ENCODE data around the gene NETO1. TPM values are rescaled to one million over a fixed set of nuclear protein-coding genes. Genes with fewer than 3 reads are reported as not detected.

NETO1 gene
- polyA plus RNA-seq, 1 of the 3 experiments (the other 2 are of a cell fraction) = not detected

GRCh38 chr18:72866442-72866900 lies 1.3 kb downstream of the NETO1 start:
- Histone ChIP-seq H2AFZ (ENCODE audit: low read depth) (no peak overlapping the region), H3F3A (replicated peaks; ENCODE audit: insufficient read depth) (no peaks in the 10 kb centered on the region), H3K4me2 (no peak overlapping the region), H3K36me3 (replicated peaks in 1 of 2; ENCODE audit: control insufficient read depth in 1 of 2, insufficient read depth in 2 of 2, low read length in 1 of 2) (no peaks in the 10 kb centered on the region), H3K4me1 (ENCODE audit: control insufficient read depth in 1 of 2, insufficient read depth in 2 of 2, low read depth in 1 of 2, low read length in 1 of 2) (no peaks in the 10 kb centered on the region), H3K9me2 (no peaks in the 10 kb centered on the region), H3K79me2 (ENCODE audit: insufficient read depth) (no peaks in the 10 kb centered on the region), H3K9me3 (no peaks in the 10 kb centered on the region), H3K27me3 (ENCODE audit: insufficient read depth) (peaks cover 37% of the 10 kb centered on the region), H3K4me3 (ENCODE audit: low read depth in 2 of 2, low read length in 1 of 2) (no peak overlapping the region), H3K9ac (no peak overlapping the region), H4K20me1 (ENCODE audit: insufficient read depth) (no peaks in the 10 kb centered on the region), H3K27ac (ENCODE audit: low read depth in 2 of 2, low read length in 1 of 2) (no peak overlapping the region)
- POLR2A ChIA-PET = no interaction called here
- WGBS (ENCODE audit: low lambda C conversion rate) = 9% methylated on average over 18 of the region's 18 CpGs
- CTCF ChIA-PET = no interaction called here
- no peak for DNase-seq
- TF ChIP-seq YY1 (IDR thresholded peaks at IDR 0.05; ENCODE audit: low read depth) (no peak), FOXM1 (IDR thresholded peaks at IDR 0.05; ENCODE audit: low read depth) (no peak), RXRA (IDR thresholded peaks at IDR 0.05; ENCODE audit: borderline replicate concordance, low read depth) (no peak), TEAD4 (IDR thresholded peaks at IDR 0.05; ENCODE audit: borderline replicate concordance, insufficient read depth) (no peak), EZH2phosphoT487 (IDR thresholded peaks at IDR 0.05; ENCODE audit: borderline replicate concordance, low read depth) (no peak), PBX3 (IDR thresholded peaks at IDR 0.05) (no peak), MAX (IDR thresholded peaks at IDR 0.05; ENCODE audit: low read depth) (no peak), SIN3A (IDR thresholded peaks at IDR 0.05; ENCODE audit: borderline replicate concordance, low read depth, low read length) (no peak), MXI1 (IDR thresholded peaks at IDR 0.05; ENCODE audit: low read depth, low read length) (no peak), MEF2A (IDR thresholded peaks at IDR 0.05; ENCODE audit: borderline replicate concordance, low read depth) (no peak), EP300 (IDR thresholded peaks at IDR 0.05; ENCODE audit: borderline replicate concordance in 1 of 2, low read depth in 1 of 2, low read length in 1 of 2) (no peak), GABPA (IDR thresholded peaks at IDR 0.05; ENCODE audit: low read depth) (no peak), NRF1 (IDR thresholded peaks at IDR 0.05; ENCODE audit: low read depth, low read length) (no peak), RCOR1 (IDR thresholded peaks at IDR 0.05; ENCODE audit: low read length) (no peak), JUND (IDR thresholded peaks at IDR 0.05) (no peak), POLR2AphosphoS5 (IDR thresholded peaks at IDR 0.05; ENCODE audit: low read depth, low read length) (no peak), ELF1 (IDR thresholded peaks at IDR 0.05) (no peak)
- TF ChIP-seq, protein P1, sequence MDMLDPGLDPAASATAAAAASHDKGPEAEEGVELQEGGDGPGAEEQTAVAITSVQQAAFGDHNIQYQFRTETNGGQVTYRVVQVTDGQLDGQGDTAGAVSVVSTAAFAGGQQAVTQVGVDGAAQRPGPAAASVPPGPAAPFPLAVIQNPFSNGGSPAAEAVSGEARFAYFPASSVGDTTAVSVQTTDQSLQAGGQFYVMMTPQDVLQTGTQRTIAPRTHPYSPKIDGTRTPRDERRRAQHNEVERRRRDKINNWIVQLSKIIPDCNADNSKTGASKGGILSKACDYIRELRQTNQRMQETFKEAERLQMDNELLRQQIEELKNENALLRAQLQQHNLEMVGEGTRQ (IDR thresholded peaks at IDR 0.05; ENCODE audit: borderline replicate concordance, low read depth, low read length) = no peak

DNA sequence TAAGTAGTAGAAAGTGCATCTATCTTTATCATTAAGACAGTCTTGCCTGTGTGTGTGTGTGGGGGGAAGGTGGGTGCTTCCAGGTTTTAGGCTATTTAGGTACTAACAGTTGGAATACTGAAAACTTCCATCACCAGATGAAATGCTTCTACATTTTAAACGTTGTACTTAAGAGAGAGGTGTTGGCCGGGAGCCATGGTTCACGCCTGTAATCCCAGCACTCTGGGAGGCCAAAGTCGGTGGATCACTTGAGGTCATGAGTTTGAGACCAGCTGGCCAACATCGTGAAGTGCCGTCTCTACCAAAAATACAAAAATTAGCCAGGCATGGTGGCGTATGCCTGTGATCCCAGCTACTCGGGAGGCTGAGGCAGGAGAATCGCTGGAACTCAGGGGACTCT lies 4.0 kb downstream of the NETO1 start:
- ChIA-PET POLR2A (no interaction called here), CTCF (no interaction called here)
- Histone ChIP-seq H3F3A (replicated peaks; ENCODE audit: insufficient read depth) (no peaks in the 10 kb centered on the region), H3K4me2 (no peak overlapping the region), H3K27ac (ENCODE audit: low read depth in 2 of 2, low read length in 1 of 2) (no peak overlapping the region), H3K4me3 (ENCODE audit: low read depth in 2 of 2, low read length in 1 of 2) (no peak overlapping the region), H3K9me2 (no peaks in the 10 kb centered on the region), H2AFZ (ENCODE audit: low read depth) (no peak overlapping the region), H3K27me3 (ENCODE audit: insufficient read depth) (peaks cover 20% of the 10 kb centered on the region), H3K4me1 (ENCODE audit: control insufficient read depth in 1 of 2, insufficient read depth in 2 of 2, low read depth in 1 of 2, low read length in 1 of 2) (no peaks in the 10 kb centered on the region), H3K9me3 (no peaks in the 10 kb centered on the region), H3K79me2 (ENCODE audit: insufficient read depth) (no peaks in the 10 kb centered on the region), H3K36me3 (replicated peaks in 1 of 2; ENCODE audit: control insufficient read depth in 1 of 2, insufficient read depth in 2 of 2, low read length in 1 of 2) (no peaks in the 10 kb centered on the region), H3K9ac (no peak overlapping the region), H4K20me1 (ENCODE audit: insufficient read depth) (no peaks in the 10 kb centered on the region)
- DNase-seq = no peak
- WGBS (ENCODE audit: low lambda C conversion rate) = 9% methylated on average over 9 of the region's 9 CpGs
- TF ChIP-seq TCF12 (IDR thresholded peaks at IDR 0.05) (no peak), YY1 (IDR thresholded peaks at IDR 0.05; ENCODE audit: low read depth) (no peak), USF1 (IDR thresholded peaks at IDR 0.05; ENCODE audit: borderline replicate concordance, low read depth) (no peak), EZH2phosphoT487 (IDR thresholded peaks at IDR 0.05; ENCODE audit: borderline replicate concordance, low read depth) (no peak), FOXM1 (IDR thresholded peaks at IDR 0.05; ENCODE audit: low read depth) (no peak), MEF2A (IDR thresholded peaks at IDR 0.05; ENCODE audit: borderline replicate concordance, low read depth) (no peak)
- TF ChIP-seq, protein P2, sequence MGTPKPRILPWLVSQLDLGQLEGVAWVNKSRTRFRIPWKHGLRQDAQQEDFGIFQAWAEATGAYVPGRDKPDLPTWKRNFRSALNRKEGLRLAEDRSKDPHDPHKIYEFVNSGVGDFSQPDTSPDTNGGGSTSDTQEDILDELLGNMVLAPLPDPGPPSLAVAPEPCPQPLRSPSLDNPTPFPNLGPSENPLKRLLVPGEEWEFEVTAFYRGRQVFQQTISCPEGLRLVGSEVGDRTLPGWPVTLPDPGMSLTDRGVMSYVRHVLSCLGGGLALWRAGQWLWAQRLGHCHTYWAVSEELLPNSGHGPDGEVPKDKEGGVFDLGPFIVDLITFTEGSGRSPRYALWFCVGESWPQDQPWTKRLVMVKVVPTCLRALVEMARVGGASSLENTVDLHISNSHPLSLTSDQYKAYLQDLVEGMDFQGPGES (IDR thresholded peaks at IDR 0.05; ENCODE audit: low read depth, low read length) = no peak
- TF ChIP-seq, protein P3, sequence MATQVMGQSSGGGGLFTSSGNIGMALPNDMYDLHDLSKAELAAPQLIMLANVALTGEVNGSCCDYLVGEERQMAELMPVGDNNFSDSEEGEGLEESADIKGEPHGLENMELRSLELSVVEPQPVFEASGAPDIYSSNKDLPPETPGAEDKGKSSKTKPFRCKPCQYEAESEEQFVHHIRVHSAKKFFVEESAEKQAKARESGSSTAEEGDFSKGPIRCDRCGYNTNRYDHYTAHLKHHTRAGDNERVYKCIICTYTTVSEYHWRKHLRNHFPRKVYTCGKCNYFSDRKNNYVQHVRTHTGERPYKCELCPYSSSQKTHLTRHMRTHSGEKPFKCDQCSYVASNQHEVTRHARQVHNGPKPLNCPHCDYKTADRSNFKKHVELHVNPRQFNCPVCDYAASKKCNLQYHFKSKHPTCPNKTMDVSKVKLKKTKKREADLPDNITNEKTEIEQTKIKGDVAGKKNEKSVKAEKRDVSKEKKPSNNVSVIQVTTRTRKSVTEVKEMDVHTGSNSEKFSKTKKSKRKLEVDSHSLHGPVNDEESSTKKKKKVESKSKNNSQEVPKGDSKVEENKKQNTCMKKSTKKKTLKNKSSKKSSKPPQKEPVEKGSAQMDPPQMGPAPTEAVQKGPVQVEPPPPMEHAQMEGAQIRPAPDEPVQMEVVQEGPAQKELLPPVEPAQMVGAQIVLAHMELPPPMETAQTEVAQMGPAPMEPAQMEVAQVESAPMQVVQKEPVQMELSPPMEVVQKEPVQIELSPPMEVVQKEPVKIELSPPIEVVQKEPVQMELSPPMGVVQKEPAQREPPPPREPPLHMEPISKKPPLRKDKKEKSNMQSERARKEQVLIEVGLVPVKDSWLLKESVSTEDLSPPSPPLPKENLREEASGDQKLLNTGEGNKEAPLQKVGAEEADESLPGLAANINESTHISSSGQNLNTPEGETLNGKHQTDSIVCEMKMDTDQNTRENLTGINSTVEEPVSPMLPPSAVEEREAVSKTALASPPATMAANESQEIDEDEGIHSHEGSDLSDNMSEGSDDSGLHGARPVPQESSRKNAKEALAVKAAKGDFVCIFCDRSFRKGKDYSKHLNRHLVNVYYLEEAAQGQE (IDR thresholded peaks at IDR 0.05; ENCODE audit: low read depth, low read length) = no peak
